KBM-7 (cell line): Measurements from ENCODE around the gene GPI.
"Not testable (repeated sequence)": the region's sequence is repeated elsewhere in the genome, so short reads cannot be mapped to it uniquely, and the experiment has no call there.

Source experiments
- DNase-seq: peaks from one replicate; pipeline ENCODE4 v3.0.0-alpha.2; 2015
- in situ Hi-C: fragments of 300-500 bp; cut with MboI; formaldehyde crosslinking; loops from 2 replicates; pipeline ENCODE4 v1.14.3; 2020; ENCODE audit warnings: low sequenced_read_pairs, low pct_unique_long_range_greater_than_20kb, mixed read lengths

GPI gene

GRCh38 chr19:34393629-34394028 lies 28.6 kb downstream of the GPI start:
- DNase-seq, result no peak
- in situ Hi-C loops, result no loop called here

GRCh38 chr19:34397853-34398252 lies 32.9 kb downstream of the GPI start:
- in situ Hi-C loops, result no loop called here

GRCh38 chr19:34399886-34400285 lies 34.9 kb downstream of the GPI start:
- in situ Hi-C loops, result no loop called here
- no peak for DNase-seq

More at GRCh38 chr19:34397853-34398252, 32.9 kb downstream of the GPI start:
- DNase-seq, result no peak

GRCh38 chr19:34400844-34401243 lies 35.8 kb downstream of the GPI start:
- DNase-seq, in situ Hi-C loops: not testable (repeated sequence)

DNA sequence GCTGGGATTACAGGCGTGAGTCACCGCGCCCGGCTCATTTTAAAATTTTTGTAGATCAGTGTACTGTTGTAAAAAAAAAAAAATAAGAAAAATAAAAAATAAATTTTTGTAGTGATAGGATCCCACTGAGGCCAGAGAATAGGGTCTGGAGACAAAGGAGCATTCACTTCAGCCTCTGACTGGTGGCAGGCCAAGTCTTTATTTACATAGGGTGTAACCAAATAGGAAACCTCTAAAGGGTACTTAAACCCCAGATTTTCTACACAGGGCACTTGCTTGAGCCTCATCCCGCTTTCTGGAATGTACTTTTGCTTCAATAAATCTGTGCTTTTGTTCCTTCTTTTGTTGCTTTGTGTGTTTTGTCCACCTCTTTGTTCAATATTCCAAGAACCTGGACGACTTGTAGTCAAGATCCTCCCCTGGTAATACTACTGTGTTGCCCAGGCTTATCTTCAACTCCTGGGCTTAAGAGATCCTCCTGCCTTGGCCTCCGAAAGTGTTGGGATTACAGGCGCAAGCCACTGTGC lies 37.1 kb downstream of the GPI start:
- in situ Hi-C loops, result no loop called here
- DNase-seq, result no peak

DNA sequence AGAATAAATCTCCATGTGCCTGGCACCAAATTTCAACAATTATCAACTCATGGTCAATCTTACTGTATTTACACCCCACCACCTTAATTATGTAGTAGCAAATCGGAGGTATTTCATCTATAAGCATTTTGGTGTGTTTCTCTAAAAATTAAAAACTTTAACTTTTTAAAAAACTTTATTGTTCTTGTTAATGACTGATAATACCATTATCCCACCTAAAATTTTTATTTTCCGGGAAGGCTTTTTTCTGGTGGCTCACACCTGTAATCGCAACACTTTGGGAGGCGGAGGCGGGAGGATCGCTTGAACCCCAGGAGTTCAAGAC lies 38.8 kb downstream of the GPI start:
- DNase-seq, result no peak
- in situ Hi-C loops, result no loop called here

DNA sequence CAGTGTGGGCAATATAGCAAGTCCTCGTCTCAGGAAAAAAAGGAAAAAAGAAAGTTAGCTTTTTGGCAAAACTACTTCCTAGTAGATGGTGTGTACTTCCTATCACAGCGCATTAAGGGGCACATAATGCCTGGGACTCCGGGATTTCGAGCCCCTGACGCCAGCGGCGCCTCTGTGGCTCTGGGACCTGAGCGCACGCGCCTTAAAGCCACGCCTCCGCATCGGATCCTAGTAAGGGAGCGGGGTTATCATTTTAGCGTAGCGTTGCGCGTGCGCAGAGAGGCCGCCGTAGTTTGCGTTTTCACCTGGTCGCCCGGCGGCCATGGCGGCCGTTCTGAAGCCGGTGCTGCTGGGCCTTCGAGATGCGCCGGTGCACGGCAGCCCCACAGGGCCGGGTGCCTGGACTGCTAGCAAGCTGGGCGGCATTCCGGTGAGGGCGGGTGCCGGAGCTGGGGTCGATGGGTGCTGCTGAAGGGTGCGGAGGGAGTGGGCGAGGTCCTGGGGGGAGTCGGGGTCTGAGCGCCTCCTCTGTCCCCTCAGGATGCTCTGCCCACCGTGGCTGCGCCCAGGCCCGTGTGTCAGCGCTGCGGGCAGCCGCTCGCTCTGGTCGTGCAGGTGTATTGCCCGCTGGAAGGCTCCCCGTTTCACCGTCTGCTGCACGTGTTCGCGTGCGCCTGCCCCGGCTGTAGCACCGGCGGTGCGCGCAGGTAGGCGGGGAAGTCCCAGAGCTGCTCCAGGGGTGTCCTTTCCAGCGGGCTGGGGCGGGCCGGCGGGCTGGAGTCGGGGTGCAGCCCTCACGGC lies 39.3 kb downstream of the GPI start, which contains the start of gene PDCD2L:
Gene PDCD2L (plus strand): TSS at position 291 of the 801 bp plus-strand sequence. CDS start 32 bp downstream, at position 323.
- peak; percentile 92 for DNase-seq
- in situ Hi-C loops, result no loop called here

DNA sequence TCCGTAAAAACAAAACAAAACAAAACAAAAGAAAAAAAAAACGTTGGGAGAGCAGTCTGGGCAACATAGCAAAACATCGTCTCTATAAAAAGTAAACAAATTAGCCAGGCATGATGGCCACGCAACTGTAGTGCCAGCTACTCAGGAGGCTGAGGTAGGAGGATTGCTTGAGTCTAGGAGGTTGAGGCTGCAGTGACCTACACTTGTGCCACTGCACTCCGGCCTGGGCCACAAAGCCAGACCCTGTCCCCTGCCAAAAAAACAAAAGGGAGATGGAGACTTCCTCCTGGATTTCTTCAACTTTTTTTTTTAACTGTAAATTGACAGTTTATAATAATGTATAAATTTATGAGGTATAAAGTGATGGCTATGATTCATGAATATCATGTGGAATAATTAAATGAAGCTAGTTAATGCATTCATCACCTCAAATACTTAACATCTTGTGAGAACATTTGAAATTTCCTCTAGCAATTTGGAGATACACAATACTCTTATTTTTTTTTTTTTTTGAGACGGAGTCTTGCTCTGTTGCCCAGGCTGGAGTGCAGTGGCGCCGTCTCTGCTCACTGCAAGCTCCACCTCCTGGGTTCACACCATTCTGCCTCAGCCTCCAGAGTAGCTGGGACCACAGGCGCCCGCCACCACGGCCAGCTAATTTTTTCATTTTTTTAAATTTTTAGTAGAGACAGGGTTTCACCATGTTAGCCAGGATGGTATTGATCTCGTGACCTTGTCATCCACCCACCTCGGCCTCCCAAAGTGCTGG lies 41.1 kb downstream of the GPI start:
- DNase-seq, result no peak
- in situ Hi-C loops, result no loop called here

- in situ Hi-C loops, result no loop called here
- DNase-seq, result no peak
These were observed 43.4 kb downstream of the GPI start for GRCh38 chr19:34408411-34408810.

GRCh38 chr19:34409189-34410164 lies 44.5 kb downstream of the GPI start:
- in situ Hi-C loops, result no loop called here

GRCh38 chr19:34411216-34411615 lies 46.2 kb downstream of the GPI start:
- in situ Hi-C loops, result no loop called here
- DNase-seq, result no peak

More at GRCh38 chr19:34409189-34410164, 44.5 kb downstream of the GPI start:
- no peak for DNase-seq

DNA sequence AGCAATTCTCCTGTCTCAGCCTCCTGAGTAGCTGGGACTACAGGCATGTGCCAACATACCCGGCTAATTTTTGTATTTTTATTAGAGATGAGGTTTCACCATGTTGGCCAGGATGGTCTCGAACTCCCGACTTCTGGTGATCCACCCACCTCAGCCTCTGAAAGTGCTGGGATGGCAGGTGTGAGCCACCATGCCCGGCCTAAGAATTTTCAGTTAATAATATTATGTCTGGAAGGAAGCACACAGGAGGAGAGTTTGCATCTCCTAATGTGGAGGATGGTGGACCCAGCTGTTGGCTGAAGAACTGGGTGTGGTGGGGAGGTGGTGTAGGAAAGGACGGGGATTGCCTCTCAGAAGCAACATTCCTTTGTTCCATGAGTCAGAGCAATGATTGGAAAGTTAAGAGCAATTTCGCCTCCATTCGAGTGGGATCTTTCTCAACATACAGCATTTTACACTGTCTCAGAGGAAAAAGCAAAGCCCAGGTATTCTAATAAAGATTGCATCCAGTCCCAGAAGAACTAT lies 51.1 kb downstream of the GPI start:
- no peak for DNase-seq
- in situ Hi-C loops, result no loop called here

GRCh38 chr19:34418300-34418699 lies 53.3 kb downstream of the GPI start:
- in situ Hi-C loops, result no loop called here
- no peak for DNase-seq

GRCh38 chr19:34426096-34426661 lies 61.2 kb downstream of the GPI start:
- in situ Hi-C loops, result no loop called here
- no peak for DNase-seq

- in situ Hi-C loops, result no loop called here
- peak; percentile 35 for DNase-seq
These were observed 63.7 kb downstream of the GPI start for GRCh38 chr19:34428549-34429285.

DNA sequence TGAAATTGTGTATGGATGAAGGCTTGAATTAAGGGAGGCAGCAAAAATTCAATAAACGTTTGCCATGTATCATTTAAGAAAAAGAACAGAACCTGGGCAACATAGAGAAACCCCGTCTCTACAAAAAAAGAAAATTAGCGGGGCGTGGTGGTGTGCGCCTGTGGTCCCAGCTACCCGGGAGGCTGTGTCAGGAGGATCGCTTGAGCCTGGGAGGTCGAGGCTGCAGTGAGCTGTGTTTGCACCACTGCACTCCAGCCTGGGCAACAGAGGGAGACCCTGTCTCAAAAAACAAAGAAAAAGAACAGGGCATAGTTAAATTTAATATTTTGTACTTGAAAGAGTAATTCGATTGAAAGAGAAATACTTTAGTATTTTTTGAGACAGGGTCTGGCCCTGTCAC lies 64.6 kb downstream of the GPI start:
- no peak for DNase-seq
- in situ Hi-C loops, result no loop called here

DNA sequence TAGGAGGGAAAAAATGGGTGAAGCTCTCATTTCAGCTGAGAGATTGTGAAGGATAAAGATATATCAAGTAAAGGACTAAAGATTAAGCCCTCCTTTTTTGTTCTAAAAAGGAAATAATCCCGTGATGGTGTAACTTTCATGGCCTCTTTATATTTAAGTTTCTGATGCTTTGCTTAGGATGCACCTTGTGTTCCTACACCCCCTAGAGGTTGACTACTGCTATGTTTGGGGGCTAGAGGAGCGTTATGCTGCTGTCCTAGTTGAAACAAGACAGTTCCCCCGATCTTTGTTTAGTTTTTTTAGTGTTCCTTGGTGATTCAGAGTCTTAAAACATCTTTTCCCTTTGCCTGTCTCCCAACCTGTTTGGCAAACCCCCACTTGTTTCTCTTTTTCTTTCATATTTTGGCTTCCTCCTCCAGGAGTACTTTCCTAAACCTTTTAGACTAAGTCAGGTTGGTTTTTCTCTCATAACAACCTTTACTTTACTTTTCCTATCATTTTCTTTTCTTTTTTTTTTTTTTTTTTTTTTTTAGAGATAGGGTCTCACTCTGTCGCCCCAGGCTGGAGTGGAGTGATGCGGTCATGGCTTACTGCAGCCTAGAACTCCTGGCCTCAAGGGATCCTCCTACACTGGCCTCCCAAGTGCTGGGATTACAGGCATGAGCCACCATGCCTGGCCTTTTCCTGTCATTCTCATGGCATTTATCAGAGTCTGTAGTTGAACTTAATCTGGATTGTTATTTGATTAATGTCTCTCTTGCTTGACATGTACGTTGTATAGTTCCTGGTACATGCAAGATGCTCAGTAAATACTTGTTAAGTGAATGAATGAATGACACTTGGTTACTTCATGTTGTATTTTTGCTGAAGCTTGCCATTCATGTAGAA lies 66.0 kb downstream of the GPI start:
- in situ Hi-C loops, result no loop called here
- DNase-seq, result peak; percentile 72
